GM23338 (cell line): ENCODE data around the gene ZNF383. TPM values are rescaled to one million over a fixed set of nuclear protein-coding genes. Genes with fewer than 3 reads are reported as not detected.

Source experiments
- ATAC-seq: fragments of 200-7000 bp; cut with Tn5 transposase; 3 replicates; pipeline ENCODE4 v1.9.1; 2020
- DNase-seq: peaks from one replicate; pipeline ENCODE4 v3.0.0-alpha.2; 2015; ENCODE audit warnings: low spot score
- H2AFZ ChIP-seq: fragments of 200-600 bp; sonication (generic); 2 replicates; pipeline ENCODE4 v1.8.0; 2016; ENCODE audit warnings: antibody characterized with exemption, mild to moderate bottlenecking, moderate library complexity
- H3F3A ChIP-seq: fragments of 200-600 bp; sonication (generic); replicated peaks from 2 replicates; pipeline ENCODE4 v1.8.0; 2017; ENCODE audit warnings: antibody characterized with exemption, mixed run types, low read depth
- H3K27ac ChIP-seq: fragments of 200-600 bp; sonication (generic); 2 replicates; pipeline ENCODE4 v1.6.1; 2016; ENCODE audit warnings: low read depth
- H3K27me3 ChIP-seq: fragments of 200-600 bp; sonication (generic); 2 replicates; pipeline ENCODE4 v1.8.0; 2016; ENCODE audit warnings: mild to moderate bottlenecking, mixed run types, moderate library complexity; ENCODE audit not compliant: insufficient read depth
- H3K36me3 ChIP-seq: fragments of 200-600 bp; sonication (generic); 2 replicates; pipeline ENCODE4 v1.8.0; 2016; ENCODE audit warnings: mild to moderate bottlenecking; ENCODE audit not compliant: insufficient read depth
- H3K4me1 ChIP-seq: fragments of 200-600 bp; sonication (generic); 2 replicates; pipeline ENCODE4 v1.8.0; 2016; ENCODE audit warnings: mild to moderate bottlenecking, moderate library complexity; ENCODE audit not compliant: insufficient read depth
- H3K4me2 ChIP-seq: fragments of 200-600 bp; sonication (generic); 2 replicates; pipeline ENCODE4 v1.7.1; 2017; ENCODE audit warnings: mixed run types
- H3K4me3 ChIP-seq: fragments of 200-600 bp; sonication (generic); 2 replicates; pipeline ENCODE4 v1.6.1; 2016; ENCODE audit warnings: mixed run types
- H3K79me2 ChIP-seq: fragments of 200-600 bp; sonication (generic); replicated peaks from 2 replicates; pipeline ENCODE4 v1.8.0; 2017; ENCODE audit warnings: mild to moderate bottlenecking; ENCODE audit not compliant: insufficient read depth
- H3K9me2 ChIP-seq: fragments of 200-600 bp; sonication (generic); 2 replicates; pipeline ENCODE4 v1.8.0; 2017; ENCODE audit not compliant: insufficient read depth
- H4K20me1 ChIP-seq: fragments of 200-600 bp; sonication (generic); replicated peaks from 2 replicates; pipeline ENCODE4 v1.8.0; 2017; ENCODE audit warnings: mild to moderate bottlenecking; ENCODE audit not compliant: insufficient read depth
- H3K27ac Mint-ChIP-seq: 2 replicates; pipeline ENCODE4 v1.8.0; 2020; ENCODE audit warnings: inconsistent platforms, mild to moderate bottlenecking, moderate library complexity, mixed read lengths
- H3K27me3 Mint-ChIP-seq: 3 replicates; pipeline ENCODE4 v1.8.0; 2022; ENCODE audit warnings: low read depth, mild to moderate bottlenecking, moderate library complexity, mixed read lengths, inconsistent platforms; ENCODE audit not compliant: insufficient read depth, poor library complexity
- H3K36me3 Mint-ChIP-seq: 3 replicates; pipeline ENCODE4 v1.8.0; 2021; ENCODE audit warnings: low read depth, mild to moderate bottlenecking, inconsistent platforms, moderate library complexity, mixed read lengths
- H3K4me1 Mint-ChIP-seq: 3 replicates; pipeline ENCODE4 v1.8.0; 2020; ENCODE audit warnings: mild to moderate bottlenecking, inconsistent platforms, mixed read lengths
- H3K4me3 Mint-ChIP-seq: 3 replicates; pipeline ENCODE4 v1.8.0; 2021; ENCODE audit warnings: moderate library complexity, mild to moderate bottlenecking, inconsistent platforms, mixed read lengths
- H3K9me3 Mint-ChIP-seq: 3 replicates; pipeline ENCODE4 v1.8.0; 2020; ENCODE audit warnings: moderate library complexity, mild to moderate bottlenecking, inconsistent platforms, mixed read lengths
- CREB1 ChIP-seq: fragments of 250-450 bp; sonication (Bioruptor Pico); IDR thresholded peaks from 2 replicates; pipeline ENCODE4 v1.5.0; 2020; ENCODE audit warnings: low read depth, mild to moderate bottlenecking, moderate library complexity
- CTCF ChIP-seq, 2 experiments: fragments of 200-600 bp in 1 of 2; sonication (generic) in 1 of 2; conservative IDR thresholded peaks; 2 replicates each; pipeline versions ENCODE4 v1.5.1 to v1.6.1; 2016 to 2017; ENCODE audit warnings: antibody characterized with exemption in 2 of 2, low read depth in 2 of 2, mild to moderate bottlenecking in 2 of 2, moderate library complexity in 1 of 2
- EZH2 ChIP-seq: fragments of 200-600 bp; sonication (generic); IDR thresholded peaks from one replicate; pipeline ENCODE4 v1.8.0; 2017; ENCODE audit warnings: antibody characterized with exemption, mild to moderate bottlenecking, low read depth; ENCODE audit not compliant: unreplicated experiment
- JUNB ChIP-seq: IDR thresholded peaks from one replicate; pipeline ENCODE4 v1.6.1; 2016; ENCODE audit warnings: antibody characterized with exemption; ENCODE audit not compliant: unreplicated experiment
- NANOG ChIP-seq: IDR thresholded peaks from 2 replicates; pipeline ENCODE4 v1.6.1; 2016; ENCODE audit warnings: antibody characterized with exemption, borderline replicate concordance
- POLR2AphosphoS5 ChIP-seq: IDR thresholded peaks from 2 replicates; pipeline ENCODE4 v1.6.1; 2016; ENCODE audit warnings: antibody characterized with exemption, low read depth
- STAT1 ChIP-seq: IDR thresholded peaks from one replicate; pipeline ENCODE4 v1.6.1; 2016; ENCODE audit warnings: antibody characterized with exemption; ENCODE audit not compliant: unreplicated experiment
- ZNF114 ChIP-seq: fragments of 250-450 bp; sonication (Bioruptor Pico); IDR thresholded peaks from 2 replicates; pipeline ENCODE4 v1.5.0; 2020; ENCODE audit warnings: mild to moderate bottlenecking, moderate library complexity
- ZNF331 ChIP-seq: fragments of 250-450 bp; sonication (Bioruptor Pico); IDR thresholded peaks from 2 replicates; pipeline ENCODE4 v1.5.0; 2020; ENCODE audit warnings: low read depth, mild to moderate bottlenecking, moderate library complexity
- ZNF462 ChIP-seq: fragments of 250-450 bp; sonication (Bioruptor Pico); IDR thresholded peaks from 2 replicates; pipeline ENCODE4 v1.5.0; 2020; ENCODE audit warnings: mild to moderate bottlenecking, moderate library complexity
- polyA plus RNA-seq: library from polyadenylated mRNA; unstranded; fragments of >200 nt; fragmentation: Nextera tagmentation; extraction: Ambion mirVana; gene quantifications from 2 replicates; pipeline ENCODE4 v1.2.1, GENCODE V29; 2016
- total RNA-seq: library from RNA; depleted of rRNA; stranded (reverse); fragments of >200 nt; shearing (Covaris generic); gene quantifications from 2 replicates; pipeline ENCODE4 v1.2.3, GENCODE V29; 2014
- TF ChIP-seq, protein P1 (sequence below): IDR thresholded peaks from 2 replicates; pipeline ENCODE4 v1.6.1; 2016; ENCODE audit warnings: antibody characterized with exemption

Gene ZNF383
- total and polyA plus RNA-seq, 2 experiments from 2014 or later = 3.1 to 6.7 TPM

- H3K36me3 ChIP-seq = no peaks in the 10 kb centered on the region
- H3K27me3 ChIP-seq = no peaks in the 10 kb centered on the region
- peaks cover 38% of the 10 kb centered on the region for H3K36me3 Mint-ChIP-seq
- no peak overlapping the region for H2AFZ ChIP-seq
- H3K79me2 ChIP-seq = peaks cover 23% of the 10 kb centered on the region
- peaks cover 28% of the 10 kb centered on the region for H3K9me3 Mint-ChIP-seq
- H3K27ac Mint-ChIP-seq = no peak overlapping the region
- no peak overlapping the region for H3K4me2 ChIP-seq
- peaks cover 8% of the 10 kb centered on the region for H3K4me1 Mint-ChIP-seq
- TF ChIP-seq POLR2AphosphoS5 (no peak), ZNF331 (CRISPR knock-in tag) (no peak), EZH2 (no peak), ZNF462 (no peak), JUNB (no peak), NANOG (no peak), CREB1 (CRISPR knock-in tag) (no peak), CTCF (conservative IDR thresholded peaks at IDR 0.05; ENCODE audit: low read depth in 2 of 2) (no peak), STAT1 (no peak), ZNF114 (no peak)
- TF ChIP-seq, protein P1, sequence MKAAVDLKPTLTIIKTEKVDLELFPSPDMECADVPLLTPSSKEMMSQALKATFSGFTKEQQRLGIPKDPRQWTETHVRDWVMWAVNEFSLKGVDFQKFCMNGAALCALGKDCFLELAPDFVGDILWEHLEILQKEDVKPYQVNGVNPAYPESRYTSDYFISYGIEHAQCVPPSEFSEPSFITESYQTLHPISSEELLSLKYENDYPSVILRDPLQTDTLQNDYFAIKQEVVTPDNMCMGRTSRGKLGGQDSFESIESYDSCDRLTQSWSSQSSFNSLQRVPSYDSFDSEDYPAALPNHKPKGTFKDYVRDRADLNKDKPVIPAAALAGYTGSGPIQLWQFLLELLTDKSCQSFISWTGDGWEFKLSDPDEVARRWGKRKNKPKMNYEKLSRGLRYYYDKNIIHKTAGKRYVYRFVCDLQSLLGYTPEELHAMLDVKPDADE = no peak
- no peak overlapping the region for H3K4me3 Mint-ChIP-seq
- ATAC-seq (no peak), DNase-seq (no peak)
- no peaks in the 10 kb centered on the region for H3F3A ChIP-seq
- H3K27me3 Mint-ChIP-seq = peaks cover 6% of the 10 kb centered on the region
- no peaks in the 10 kb centered on the region; the same call in 1 of the 2 replicates for H4K20me1 ChIP-seq
- H3K9me2 ChIP-seq = no peaks in the 10 kb centered on the region
- H3K27ac ChIP-seq = no peak overlapping the region
- H3K4me3 ChIP-seq = no peak overlapping the region
- H3K4me1 ChIP-seq = no peaks in the 10 kb centered on the region
Measured at GRCh38 chr19:37220383-37220782, 2.4 kb downstream of the ZNF383 start.
